Osteocyte (in vitro differentiated cells): Measurements from ENCODE around the gene GPR84. TPM values are rescaled to one million over a fixed set of nuclear protein-coding genes. Genes with fewer than 3 reads are reported as not detected.

Experiments
- DNase-seq: peaks from one replicate; pipeline ENCODE4 v3.0.0; 2021; ENCODE audit warnings: mixed read lengths; ENCODE audit not compliant: unreplicated experiment; ENCODE audit errors: extremely low spot score
- H3K27ac Mint-ChIP-seq: one replicate; pipeline ENCODE4 v1.8.0; 2021; ENCODE audit warnings: mild to moderate bottlenecking, mixed read lengths; ENCODE audit not compliant: unreplicated experiment
- H3K27me3 Mint-ChIP-seq: one replicate; pipeline ENCODE4 v1.8.0; 2021; ENCODE audit warnings: mixed read lengths; ENCODE audit not compliant: unreplicated experiment
- H3K36me3 Mint-ChIP-seq: one replicate; pipeline ENCODE4 v1.8.0; 2021; ENCODE audit warnings: mixed read lengths; ENCODE audit not compliant: unreplicated experiment
- H3K4me1 Mint-ChIP-seq: one replicate; pipeline ENCODE4 v1.8.0; 2021; ENCODE audit warnings: mixed read lengths; ENCODE audit not compliant: unreplicated experiment
- H3K4me3 Mint-ChIP-seq: one replicate; pipeline ENCODE4 v1.8.0; 2021; ENCODE audit warnings: mild to moderate bottlenecking, moderate library complexity, mixed read lengths; ENCODE audit not compliant: unreplicated experiment
- H3K9me3 Mint-ChIP-seq: one replicate; pipeline ENCODE4 v1.8.0; 2021; ENCODE audit warnings: mixed read lengths; ENCODE audit not compliant: unreplicated experiment
- CTCF ChIP-seq: fragments of 200-600 bp; sonication (generic); IDR thresholded peaks from 2 replicates; pipeline ENCODE4 v1.5.0; 2021; ENCODE audit warnings: antibody characterized with exemption, mild to moderate bottlenecking, moderate library complexity
- total RNA-seq: library from RNA; stranded (reverse); gene quantifications from 2 replicates; pipeline ENCODE4 v1.2.1, GENCODE V29; 2021

Gene GPR84
- total RNA-seq, 1 donor from 2014 or later: not detected

GRCh38 chr12:54395545-54395944 is 31.3 kb upstream of the GPR84 start:
- H3K4me1 Mint-ChIP-seq: peaks cover 5% of the 10 kb centered on the region
- no peaks in the 10 kb centered on the region for H3K9me3 Mint-ChIP-seq
- no peak overlapping the region for H3K27ac Mint-ChIP-seq
- TF ChIP-seq CTCF: no peak
- peaks cover 27% of the 10 kb centered on the region for H3K36me3 Mint-ChIP-seq
- H3K27me3 Mint-ChIP-seq: no peaks in the 10 kb centered on the region
- H3K4me3 Mint-ChIP-seq: no peak overlapping the region
- no peak for DNase-seq

GRCh38 chr12:54394986-54395385 is 30.7 kb upstream of the GPR84 start:
- Mint-ChIP-seq H3K4me3 (no peak overlapping the region), H3K4me1 (peaks cover 5% of the 10 kb centered on the region), H3K36me3 (peaks cover 27% of the 10 kb centered on the region), H3K27ac (no peak overlapping the region), H3K27me3 (no peaks in the 10 kb centered on the region), H3K9me3 (no peaks in the 10 kb centered on the region)
- no peak for DNase-seq
- no peak for TF ChIP-seq CTCF

DNA sequence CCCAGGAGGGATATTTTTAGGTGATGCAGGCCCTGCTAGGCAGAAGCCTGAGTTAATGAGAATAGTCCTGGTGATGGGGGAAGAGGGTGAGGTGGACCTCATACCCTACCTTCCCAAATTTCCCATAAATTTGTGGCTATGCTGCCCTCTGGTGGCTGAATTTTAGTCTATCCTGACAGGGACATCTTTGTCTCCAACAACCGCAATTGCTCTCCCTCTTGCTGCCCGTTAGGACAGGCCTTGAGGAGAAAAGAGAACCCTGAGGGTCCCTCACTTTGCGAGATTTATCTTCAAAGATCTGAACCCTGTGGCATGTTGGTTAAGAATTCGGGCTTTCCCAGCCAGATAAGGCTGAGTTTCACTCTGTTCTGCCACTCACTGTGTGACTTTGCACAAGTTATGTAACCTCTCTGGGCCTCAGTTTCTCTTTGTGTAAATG is 30.0 kb upstream of the GPR84 start:
- Mint-ChIP-seq H3K36me3 (peaks cover 25% of the 10 kb centered on the region), H3K27ac (no peak overlapping the region), H3K27me3 (no peaks in the 10 kb centered on the region), H3K4me1 (peaks cover 5% of the 10 kb centered on the region), H3K9me3 (no peaks in the 10 kb centered on the region), H3K4me3 (no peak overlapping the region)
- no peak for DNase-seq
- TF ChIP-seq CTCF: peak; percentile 78

DNA sequence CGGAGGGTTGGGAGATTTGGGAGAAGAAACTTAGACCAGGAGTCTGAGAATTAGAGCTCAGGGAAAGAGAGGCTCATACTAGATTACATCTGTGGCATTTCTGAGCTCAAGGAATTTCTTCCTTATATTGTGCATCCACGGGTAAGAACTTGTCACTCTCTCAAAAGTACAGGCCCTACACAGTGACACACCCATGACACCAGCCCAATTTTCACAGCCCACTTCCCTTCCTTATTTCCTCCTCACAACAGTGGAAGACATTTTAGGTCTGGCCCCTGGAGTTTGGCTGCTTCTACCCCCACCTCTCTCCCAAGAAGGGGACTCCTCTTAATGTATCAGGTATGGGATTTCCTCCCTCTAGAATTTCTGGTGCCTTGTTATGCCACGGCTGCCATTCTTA is 29.5 kb upstream of the GPR84 start:
- no peak for DNase-seq
- Mint-ChIP-seq H3K27ac (no peak overlapping the region), H3K27me3 (no peaks in the 10 kb centered on the region), H3K4me1 (peaks cover 5% of the 10 kb centered on the region), H3K36me3 (peaks cover 22% of the 10 kb centered on the region), H3K9me3 (no peaks in the 10 kb centered on the region), H3K4me3 (no peak overlapping the region)
- no peak for TF ChIP-seq CTCF

- H3K4me1 Mint-ChIP-seq: peaks cover 8% of the 10 kb centered on the region
- H3K36me3 Mint-ChIP-seq: peaks cover 22% of the 10 kb centered on the region
- H3K27me3 Mint-ChIP-seq: no peaks in the 10 kb centered on the region
- no peak overlapping the region for H3K27ac Mint-ChIP-seq
- no peaks in the 10 kb centered on the region for H3K9me3 Mint-ChIP-seq
- no peak for DNase-seq
- TF ChIP-seq CTCF: no peak
- no peak overlapping the region for H3K4me3 Mint-ChIP-seq
Measured at GRCh38 chr12:54393207-54393609, 28.9 kb upstream of the GPR84 start.
